ENCODE results near the gene HMCN2.

The HMCN2 gene

GRCh38 chr9:130383979-130384676 lies 118.6 kb downstream of the HMCN2 start:
- no peaks in the 10 kb centered on the region for H3K4me1 ChIP-seq
- H3K27me3 ChIP-seq = no peaks in the 10 kb centered on the region
- H3K9me3 ChIP-seq = no peaks in the 10 kb centered on the region
- TF ChIP-seq CTCF (IDR thresholded peaks at IDR 0.05; ENCODE audit: low read depth, low read length) = no peak
- no peak overlapping the region for H3K4me3 ChIP-seq (ENCODE audit: low read depth, low read length)
- no peaks in the 10 kb centered on the region for H3K36me3 ChIP-seq
- DNase-seq = no peak

DNA sequence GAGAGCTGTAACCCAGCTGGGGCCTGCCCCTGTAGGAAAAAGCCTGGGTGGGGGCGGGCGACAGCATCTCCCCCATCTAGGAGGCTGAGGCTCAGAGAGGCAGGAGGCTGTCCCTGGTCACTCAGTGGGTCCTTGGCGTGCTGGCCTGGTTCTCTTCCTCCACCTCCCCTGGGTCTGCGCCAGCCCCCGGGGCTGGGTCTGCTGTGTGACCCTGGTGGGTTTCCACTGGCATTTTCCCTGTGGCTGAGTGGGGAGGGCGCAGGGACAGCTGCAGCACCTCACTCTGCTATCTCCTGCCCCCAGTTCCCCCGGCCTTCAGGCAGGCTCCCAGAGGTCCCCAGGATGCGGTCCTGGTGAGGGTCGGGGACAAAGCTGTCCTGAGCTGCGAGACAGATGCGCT lies 119.7 kb downstream of the HMCN2 start:
- Histone ChIP-seq H3K27me3 (no peaks in the 10 kb centered on the region), H3K36me3 (no peaks in the 10 kb centered on the region), H3K4me1 (no peaks in the 10 kb centered on the region), H3K9me3 (no peaks in the 10 kb centered on the region), H3K4me3 (ENCODE audit: low read depth, low read length) (no peak overlapping the region)
- no peak for DNase-seq
- TF ChIP-seq CTCF (IDR thresholded peaks at IDR 0.05; ENCODE audit: low read depth, low read length) = no peak

- Histone ChIP-seq H3K27me3 (no peaks in the 10 kb centered on the region), H3K9me3 (no peaks in the 10 kb centered on the region), H3K4me1 (no peaks in the 10 kb centered on the region), H3K4me3 (ENCODE audit: low read depth, low read length) (no peak overlapping the region), H3K36me3 (no peaks in the 10 kb centered on the region)
- no peak for DNase-seq
- no peak for TF ChIP-seq CTCF (IDR thresholded peaks at IDR 0.05; ENCODE audit: low read depth, low read length)
These were observed 121.8 kb downstream of the HMCN2 start for GRCh38 chr9:130387398-130387797.

DNA sequence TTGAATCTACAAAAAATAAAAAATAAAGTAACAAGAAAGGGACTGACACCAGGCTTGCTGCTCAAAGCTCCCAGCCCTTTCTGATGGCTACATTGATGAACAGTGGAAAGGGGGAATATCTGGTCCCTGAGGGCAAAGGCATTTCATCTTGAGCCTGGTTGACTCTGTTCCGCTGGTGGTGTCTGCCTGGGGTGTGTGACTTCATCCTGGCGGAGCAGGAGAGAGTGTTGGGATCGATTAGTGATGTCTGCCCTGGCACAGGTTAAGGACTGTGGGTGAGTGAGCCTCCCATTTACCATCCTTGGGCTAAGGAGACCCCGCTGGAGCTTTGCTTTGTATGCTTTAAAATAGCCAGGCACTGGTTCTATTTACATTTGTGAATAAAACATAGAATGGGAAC lies 122.3 kb downstream of the HMCN2 start:
- no peak for DNase-seq
- no peak for TF ChIP-seq CTCF (IDR thresholded peaks at IDR 0.05; ENCODE audit: low read depth, low read length)
- Histone ChIP-seq H3K4me3 (ENCODE audit: low read depth, low read length) (no peak overlapping the region), H3K9me3 (no peaks in the 10 kb centered on the region), H3K27me3 (no peaks in the 10 kb centered on the region), H3K36me3 (no peaks in the 10 kb centered on the region), H3K4me1 (no peaks in the 10 kb centered on the region)

DNA sequence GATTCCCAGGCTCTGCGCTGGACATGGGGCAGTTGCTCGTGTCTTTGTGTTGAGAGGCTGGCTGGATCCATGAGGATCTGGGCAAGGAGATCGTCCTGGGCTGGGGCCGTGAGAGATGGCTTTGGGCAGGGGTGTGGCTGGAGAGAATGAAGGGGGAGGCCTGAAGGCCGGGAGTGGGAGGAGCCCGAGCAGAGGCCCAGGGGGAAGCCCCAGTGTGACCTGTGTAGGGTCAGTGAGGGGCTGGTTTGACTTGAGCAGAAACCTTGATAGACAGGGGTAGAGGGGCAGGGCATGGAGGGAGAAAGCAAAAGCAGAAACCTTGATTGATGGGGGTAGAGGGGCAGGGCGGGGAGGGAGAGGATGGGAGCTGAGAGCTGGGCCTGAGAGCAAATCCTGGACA lies 124.8 kb downstream of the HMCN2 start:
- H3K36me3 ChIP-seq = no peaks in the 10 kb centered on the region
- H3K4me1 ChIP-seq = no peaks in the 10 kb centered on the region
- H3K9me3 ChIP-seq = no peaks in the 10 kb centered on the region
- no peak overlapping the region for H3K4me3 ChIP-seq (ENCODE audit: low read depth, low read length)
- no peaks in the 10 kb centered on the region for H3K27me3 ChIP-seq
- no peak for TF ChIP-seq CTCF (IDR thresholded peaks at IDR 0.05; ENCODE audit: low read depth, low read length)
- no peak for DNase-seq

GRCh38 chr9:130390986-130391385 lies 125.4 kb downstream of the HMCN2 start:
- no peaks in the 10 kb centered on the region for H3K9me3 ChIP-seq
- H3K36me3 ChIP-seq = no peaks in the 10 kb centered on the region
- no peak overlapping the region for H3K4me3 ChIP-seq (ENCODE audit: low read depth, low read length)
- DNase-seq = no peak
- no peaks in the 10 kb centered on the region for H3K4me1 ChIP-seq
- H3K27me3 ChIP-seq = no peaks in the 10 kb centered on the region
- no peak for TF ChIP-seq CTCF (IDR thresholded peaks at IDR 0.05; ENCODE audit: low read depth, low read length)

Measured in BE2C (cell line).